Measurements from ENCODE around the gene CNTNAP4.

CNTNAP4 gene

DNA sequence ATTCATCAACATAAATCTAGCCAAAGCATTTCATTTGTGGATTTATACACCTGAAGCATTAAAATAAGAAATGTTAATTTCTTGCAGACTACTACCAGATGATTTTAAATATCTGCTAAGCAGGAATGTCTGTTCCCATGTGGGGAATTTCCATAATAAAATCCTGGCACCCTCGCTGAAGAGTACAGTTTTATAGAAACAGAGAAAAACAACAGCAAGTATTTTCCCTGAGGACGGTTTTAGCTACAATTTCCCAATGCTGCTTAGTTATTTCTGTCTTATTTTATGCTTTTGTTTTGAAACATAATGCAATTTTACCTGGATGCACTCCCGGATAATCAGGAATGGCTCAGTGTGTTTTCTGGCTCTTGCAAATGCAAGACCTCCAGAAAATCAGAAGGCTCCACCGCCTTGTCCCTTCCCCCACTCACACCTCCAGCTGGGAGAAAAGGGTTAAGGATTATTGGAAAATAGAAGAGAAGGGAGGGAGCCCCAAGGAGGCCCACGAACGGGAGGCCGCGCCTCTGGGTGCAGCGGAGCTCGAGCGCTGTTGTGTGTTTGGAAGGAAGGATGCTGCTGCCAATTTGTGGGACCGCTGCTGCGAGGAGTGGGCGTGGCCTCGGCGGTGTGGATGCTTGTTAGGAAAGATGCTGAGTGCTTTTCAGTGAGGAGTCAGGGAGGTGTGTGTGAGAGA lies at the start of gene CNTNAP4:
Gene CNTNAP4, plus strand, starts transcription at position 657 of the 694 bp plus-strand sequence. CDS start 262 bp downstream, outside the sequence.
- DNase-seq, result no peak

DNA sequence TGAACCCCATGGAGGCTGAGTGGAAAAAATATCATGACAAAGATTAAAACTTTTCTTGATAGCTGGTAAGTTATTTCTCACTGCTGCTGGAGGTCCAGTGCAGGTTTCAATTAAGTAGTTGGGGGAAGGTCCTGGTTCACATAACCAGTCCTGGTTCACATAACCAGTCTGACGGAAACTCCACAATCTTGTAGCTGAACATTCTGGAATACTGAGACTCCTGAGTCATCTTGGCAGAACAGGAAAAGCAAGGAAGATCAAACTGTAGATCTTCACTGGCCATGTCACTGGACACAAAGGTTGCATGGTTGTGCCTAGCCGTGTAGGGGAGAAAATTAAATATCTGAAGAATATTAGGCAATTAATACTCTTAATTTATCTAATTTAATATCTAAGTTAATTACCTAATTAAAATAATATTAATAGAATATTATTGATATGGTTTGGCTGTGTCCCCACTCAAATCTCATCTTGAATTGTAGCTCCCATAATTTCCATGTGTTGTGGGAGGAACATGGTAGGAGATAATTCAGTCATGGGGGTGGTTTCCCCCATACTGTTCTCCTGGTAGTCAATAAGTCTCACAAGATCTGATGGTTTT lies 48.6 kb upstream of the CNTNAP4 start:
- DNase-seq, result no peak

DNA sequence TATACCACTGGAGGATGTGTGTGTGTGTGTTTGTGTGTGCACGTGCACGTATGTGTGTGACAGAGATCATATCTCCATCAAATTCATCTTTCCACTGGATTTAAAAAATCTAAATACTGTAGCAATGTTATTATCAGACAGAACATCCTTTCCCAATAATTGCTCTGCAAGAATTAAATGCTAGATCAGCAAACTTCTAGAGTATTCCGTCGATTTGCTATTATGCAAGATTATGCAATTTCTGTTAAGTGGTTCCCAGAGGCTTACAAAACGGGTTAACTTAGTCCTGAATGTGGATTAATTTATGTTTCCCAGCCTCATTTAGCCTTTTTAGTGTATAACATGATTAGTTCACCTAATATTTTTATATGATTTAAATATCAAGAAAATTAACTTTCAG lies 44.5 kb upstream of the CNTNAP4 start:
- DNase-seq, result no peak

DNA sequence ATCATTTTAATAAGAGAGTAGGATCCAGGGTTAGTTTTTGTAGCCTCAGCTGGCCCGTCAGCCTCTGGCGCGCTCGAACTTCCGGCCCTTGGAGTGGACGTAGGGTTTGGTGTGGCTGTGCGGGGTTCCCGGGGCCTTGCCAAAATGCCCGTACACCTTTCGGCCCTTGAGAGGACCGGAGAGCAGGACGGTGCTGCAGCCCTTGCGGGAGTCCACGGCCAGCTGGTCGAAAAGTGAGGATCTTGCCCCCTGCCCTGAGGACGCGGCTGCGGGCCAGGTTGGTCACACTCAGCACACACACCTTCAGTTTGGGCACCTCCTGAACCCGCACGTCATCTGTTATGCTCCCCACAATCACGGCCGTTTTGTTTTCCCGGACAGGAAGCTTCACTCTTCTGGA lies 42.2 kb upstream of the CNTNAP4 start:
- DNase-seq, result no peak

DNA sequence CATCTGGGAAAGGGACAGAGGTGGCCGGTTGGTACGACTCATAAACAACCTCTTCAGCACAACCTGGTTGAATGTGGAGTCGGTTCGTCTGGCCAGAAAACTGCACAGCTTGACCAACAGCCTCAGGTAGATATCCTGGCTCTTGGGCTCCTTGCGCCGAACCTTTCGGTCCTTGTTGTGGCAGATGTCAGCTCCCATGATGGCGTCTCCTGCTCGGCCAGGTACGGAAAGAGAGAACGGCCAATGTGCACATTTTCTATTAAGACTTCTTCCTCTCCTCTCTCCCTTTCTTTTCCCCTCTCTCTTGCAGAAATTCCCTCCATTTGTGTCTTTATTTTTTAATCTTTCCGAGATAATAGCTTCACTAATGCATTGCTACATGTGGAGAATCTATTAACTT lies 41.8 kb upstream of the CNTNAP4 start:
- peak; percentile 2 for DNase-seq

DNA sequence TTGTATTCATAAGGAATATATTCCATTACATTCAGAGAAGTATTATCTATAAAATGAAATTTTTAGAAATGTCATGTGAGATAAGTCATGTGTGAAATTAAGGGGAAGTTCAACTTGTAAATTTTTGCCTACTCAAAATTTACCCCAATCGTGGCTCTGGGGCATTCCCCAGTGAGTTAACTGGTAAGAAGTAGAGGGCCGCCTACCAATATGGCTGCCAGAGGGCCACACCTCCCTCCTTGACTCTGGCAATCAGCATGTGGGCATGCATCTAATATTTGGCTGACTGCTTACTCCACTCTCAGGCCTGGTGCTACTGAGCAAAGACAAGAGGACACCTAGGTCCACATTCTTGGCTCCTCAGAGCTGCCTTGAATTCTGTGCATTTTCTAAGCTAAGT lies 39.7 kb upstream of the CNTNAP4 start:
- no peak for DNase-seq

DNA sequence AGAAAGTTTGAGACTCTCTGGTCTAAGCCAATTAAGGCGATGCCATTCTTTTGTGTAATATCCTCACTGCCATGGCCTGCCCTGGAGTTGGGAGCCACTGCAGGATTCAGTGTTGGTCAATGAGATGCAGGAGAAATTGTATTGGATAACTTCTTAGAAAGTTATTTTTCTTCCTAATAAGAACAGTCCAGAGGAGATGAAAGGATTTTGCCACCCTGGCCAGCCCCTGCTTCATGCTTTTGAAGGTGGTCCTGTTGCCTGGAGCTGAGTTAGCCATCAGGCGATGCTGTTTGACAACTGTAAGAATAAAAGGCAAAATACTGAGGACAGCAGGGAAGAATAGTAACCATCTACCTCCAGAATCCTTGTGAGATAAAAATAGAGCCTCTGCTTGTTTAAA lies 35.4 kb upstream of the CNTNAP4 start:
- DNase-seq, result no peak

DNA sequence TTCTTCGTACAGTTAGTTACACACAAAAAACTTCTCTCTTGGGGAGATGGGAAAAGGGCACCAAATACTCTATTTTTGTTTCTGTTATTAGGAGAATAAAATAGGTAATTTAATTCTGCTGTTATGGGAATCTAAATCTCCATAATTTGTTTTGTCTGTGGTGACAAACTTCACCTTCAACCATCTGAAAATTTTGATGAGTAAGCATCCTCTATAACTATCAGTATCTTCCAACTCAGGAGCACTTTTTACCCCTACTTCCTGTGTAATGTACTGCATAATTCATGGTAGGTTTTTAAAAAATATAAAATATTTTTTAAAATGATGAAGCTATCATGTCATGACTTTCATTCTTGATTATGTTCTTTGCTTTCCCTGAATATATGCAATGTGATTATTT lies 33.6 kb upstream of the CNTNAP4 start:
- no peak for DNase-seq

DNA sequence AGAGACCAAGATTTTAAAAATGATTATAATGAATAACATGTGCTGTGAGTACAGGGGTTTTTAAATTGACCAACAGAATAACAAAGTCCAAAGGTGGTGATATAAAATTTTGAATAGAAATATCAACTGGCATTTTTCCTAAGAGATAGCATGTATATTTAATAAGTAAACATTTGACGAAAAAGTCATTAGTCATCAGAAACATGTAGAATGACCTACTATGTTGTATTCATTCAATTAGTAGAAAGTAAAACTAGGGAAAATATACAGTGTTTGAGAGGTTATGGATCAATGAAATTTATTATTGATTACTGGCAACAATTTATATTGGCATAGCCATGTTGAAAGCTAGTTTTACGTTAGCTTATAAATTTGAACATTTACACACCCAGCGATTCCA lies 30.6 kb upstream of the CNTNAP4 start:
- DNase-seq, result no peak

DNA sequence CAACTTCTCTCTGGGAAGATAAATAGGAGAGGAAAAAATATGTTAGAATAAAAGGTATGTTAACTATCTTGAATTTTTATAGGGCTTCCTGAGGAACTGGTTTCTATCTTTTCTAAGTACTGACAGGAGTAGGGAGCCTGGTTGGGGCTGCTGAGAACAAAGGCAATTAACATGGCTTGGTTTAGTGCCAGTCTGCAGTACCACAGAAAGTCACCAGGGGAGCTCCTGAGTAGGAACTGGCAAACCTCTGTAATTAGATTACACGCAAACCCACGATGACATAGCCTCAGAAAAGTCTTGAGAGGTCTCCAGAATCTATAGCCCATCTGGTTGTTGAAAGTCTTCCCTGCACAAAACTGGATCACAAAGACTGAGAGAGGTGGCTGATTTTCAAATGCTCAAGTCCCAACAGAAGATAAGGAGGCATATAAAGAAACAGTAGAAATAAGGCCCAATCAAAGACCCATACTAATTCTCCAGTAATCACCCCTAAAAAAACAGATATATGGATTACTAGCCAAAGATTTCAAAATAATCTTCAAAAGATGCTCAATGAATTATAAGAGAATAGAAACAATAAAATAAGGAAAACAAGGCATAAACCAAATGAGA lies 11.7 kb upstream of the CNTNAP4 start:
- DNase-seq, result peak; percentile 43

DNA sequence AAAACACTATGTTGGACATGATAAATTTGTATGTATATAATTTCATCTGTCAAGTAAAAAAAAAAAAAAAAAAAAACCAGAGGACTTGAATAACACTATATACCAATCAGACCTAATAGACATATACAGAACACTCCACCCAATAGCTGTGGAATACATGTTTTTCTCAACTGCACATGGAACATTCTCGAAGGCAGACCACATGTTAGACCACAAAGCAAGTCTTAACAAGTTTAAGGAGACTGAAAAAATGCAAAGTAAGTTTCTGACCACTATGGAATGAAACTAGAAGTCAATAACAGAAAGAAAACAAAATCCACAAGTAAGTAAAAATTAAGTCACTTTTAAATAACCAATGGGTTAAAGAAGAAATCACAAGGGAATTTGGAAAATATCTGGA lies 8.4 kb upstream of the CNTNAP4 start:
- no peak for DNase-seq

DNA sequence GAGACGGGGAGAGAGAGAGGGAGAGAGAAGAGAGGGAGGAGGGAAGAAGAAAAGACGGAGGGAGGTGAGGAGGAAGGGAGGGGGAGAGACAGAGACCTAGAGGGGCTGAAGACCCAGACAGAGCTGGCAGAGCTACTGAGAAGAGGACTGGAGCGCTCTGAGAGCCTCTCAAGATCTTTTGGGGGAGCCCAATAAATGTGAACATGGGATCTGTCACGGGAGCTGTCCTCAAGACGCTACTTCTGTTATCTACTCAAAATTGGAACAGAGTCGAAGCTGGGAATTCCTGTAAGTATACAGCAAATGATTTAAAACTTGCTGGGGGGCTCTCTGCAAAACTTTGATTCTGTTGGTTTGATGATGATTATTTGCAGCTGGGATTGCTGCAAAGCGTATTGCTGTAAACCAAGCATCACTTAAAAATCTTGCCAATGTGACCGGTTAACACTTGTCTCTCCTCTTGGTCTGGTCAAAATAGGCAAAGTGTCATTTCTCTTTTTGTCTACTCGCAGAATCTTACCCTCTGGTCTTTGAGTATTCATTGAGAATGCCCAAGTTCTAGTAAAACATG lies 344 bp downstream of the CNTNAP4 start:
- DNase-seq, result no peak

DNA sequence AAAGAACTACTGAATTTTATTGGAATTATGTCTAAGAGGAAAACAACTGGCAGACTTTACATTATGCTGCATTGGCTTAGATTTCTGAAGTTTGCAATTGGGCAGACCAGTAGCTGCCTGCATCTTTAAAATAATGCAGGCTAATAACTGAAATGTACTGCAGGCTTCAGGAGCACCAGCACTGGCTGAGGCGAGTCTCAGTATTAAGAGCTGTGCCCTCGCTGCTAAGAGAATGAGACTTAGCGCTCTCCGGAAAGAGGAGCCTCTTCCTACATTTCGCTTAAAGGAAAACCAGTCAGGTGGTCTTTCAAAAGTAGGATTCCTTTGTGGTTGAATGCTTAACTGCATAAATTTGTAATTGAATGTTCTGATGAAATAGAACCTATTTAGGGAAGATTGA lies 885 bp downstream of the CNTNAP4 start:
- DNase-seq, result no peak

DNA sequence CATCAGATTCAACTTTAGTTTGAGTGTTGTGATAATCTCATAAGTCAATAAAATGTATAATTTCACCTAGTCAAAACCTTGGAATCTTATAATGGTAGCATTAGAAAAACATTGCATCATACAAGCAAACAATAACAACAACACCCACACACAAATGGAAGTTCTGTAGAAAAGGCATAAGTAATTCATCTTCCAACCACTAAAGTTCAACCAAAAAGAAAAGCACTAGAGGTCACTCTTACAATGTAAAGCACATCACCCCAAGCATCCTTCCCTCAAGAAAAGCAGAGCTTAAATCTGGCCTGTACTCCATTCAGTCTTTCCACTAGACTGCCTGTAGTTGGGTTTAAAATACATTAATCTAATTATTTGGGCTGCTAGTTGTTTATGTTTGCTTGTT lies 1.8 kb downstream of the CNTNAP4 start:
- DNase-seq, result peak; percentile 11

DNA sequence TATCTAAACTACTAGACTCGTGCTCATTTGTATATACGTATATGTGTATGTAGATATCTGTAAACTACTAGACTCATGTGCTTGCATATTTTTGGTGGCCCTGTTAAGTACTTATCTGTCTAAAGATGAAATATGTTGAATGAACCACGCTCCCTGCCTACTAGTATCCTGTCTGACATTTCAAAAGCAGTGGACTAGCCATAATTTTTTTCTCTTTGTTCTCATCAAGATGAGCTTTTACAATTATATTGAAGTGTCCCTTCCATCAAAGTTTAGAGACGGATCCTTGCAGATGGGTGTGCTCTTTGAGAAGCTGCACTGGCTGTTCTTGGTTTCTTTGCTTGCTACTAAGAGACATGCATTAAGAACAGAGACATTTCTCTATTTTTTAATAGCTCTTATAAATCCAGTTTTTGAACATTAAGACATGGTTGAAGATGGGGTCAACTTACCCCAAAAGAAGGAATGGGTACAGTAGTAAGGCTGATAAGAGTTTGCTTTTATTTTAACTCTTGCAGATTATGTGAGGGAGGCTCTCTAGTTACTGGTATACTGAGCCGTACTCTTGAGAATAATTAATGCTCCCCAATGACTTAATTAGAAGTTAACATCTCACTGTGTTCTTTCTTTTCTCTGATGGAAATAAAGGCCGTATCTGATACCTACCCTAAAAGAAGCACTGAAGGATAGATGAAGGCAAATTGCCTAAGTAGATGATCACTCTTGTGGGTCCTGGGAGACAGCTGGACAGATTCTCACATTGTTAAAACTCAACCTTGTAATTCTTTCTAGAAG lies 3.4 kb downstream of the CNTNAP4 start:
- DNase-seq, result no peak

DNA sequence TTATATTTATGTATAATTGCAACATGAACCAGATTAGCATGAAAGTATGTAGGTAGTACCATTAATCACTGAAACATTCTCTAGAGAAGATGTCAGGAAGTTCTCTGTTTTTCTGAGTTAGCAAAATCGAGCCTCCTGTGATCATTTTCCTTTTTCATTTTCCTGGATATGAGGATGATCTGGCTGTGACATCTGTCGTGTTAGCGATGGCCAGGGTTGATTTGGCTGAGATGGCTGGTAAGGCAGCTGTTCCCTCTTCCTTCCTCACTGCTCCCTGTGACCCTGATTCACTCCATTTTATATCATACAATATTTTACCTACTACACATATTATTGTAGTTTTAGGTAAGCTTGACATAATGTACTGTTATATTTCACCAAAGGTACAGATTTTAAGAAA lies 10.3 kb downstream of the CNTNAP4 start:
- DNase-seq, result no peak

DNA sequence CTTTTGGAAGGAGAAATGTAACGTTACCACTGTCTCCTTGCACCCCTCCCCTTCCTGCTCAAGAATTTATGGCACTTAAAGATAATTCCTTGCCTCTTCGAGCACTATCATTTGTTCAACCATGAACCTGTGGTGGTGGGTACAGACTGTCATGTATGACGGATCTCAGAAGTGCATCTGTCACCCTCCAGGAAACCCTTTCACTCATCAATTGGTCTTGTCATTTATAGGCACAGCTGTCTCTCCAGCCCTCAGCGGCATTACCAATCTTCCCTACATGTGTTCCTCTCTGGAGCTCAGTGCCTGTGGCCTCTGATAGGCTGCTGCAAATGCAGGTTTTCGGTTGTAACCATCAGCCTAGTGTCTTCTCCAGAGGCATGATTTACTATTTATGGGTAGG lies 15.0 kb downstream of the CNTNAP4 start:
- no peak for DNase-seq

DNA sequence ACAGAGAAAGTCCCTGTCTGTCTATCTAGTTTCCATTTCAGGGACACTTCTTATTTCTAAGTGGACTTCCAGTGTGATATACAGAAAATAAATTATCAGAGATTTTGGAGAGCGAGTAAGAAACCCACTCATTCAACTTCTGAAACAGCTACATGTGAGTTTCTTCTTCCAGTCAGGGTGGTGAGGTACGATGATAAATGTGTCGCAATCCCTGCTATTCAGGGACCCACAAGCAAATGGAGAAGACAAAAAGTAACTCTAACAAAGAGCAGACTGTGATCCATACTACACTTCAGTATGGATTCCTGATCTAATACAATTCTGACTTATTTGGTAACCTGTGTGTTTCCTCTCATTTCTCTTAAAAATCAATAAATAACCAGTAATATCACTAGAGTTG lies 16.8 kb downstream of the CNTNAP4 start:
- DNase-seq, result no peak

DNA sequence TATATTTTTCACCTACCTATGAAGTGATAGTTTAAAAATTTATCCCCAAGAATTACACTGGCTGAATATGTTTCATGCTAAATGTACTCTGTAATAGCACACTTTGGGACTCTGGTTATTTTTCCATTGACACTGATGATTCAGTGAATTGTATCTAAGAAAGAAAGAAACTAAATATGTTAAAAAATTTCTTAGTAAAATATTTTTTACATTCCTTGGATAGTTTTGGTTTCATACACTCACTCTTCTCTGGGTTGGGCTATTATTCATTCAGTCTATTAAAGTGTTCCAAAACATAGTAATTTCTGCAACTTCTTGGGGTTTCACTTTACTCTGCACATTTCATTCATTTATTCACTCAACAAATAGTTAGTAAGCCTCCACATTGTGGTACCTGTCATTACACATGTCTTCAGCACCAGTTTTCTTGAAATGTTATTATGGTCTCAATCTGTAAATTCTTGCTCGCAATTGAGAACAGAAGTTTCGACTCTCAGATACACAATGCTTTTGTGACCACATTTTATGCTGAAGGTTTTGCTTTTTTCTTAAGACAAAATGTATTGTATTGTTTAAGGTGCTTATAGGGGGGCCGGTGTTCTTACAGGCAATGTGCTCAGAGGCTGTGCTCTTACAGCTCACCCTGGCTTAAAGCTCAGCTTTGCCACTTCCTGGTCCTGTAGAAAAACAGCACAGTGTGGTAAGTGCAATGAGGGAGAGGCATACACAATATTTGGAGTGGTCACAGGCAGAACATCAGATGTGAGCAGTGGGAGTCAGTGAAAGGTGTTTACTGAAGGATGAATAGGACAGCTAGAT lies 17.4 kb downstream of the CNTNAP4 start:
- no peak for DNase-seq

DNA sequence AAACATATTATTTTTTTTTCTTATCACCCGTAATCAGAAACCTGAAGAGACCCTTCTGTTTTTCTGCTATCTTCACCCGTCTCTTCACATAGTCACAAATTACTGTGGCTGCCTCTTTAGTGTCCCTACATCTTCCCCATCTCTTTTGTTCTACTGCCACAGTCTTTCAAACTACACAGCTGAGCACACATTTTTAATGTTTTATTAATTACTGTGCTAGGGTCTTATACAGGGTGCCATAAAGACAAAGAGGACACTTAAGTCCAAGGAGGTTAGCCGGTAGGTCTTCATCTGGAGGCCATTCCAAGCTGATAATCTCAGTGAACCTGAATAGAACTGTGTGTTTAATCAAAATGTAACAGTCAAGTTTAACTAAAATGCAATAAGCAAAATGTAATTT lies 20.7 kb downstream of the CNTNAP4 start:
- no peak for DNase-seq

DNA sequence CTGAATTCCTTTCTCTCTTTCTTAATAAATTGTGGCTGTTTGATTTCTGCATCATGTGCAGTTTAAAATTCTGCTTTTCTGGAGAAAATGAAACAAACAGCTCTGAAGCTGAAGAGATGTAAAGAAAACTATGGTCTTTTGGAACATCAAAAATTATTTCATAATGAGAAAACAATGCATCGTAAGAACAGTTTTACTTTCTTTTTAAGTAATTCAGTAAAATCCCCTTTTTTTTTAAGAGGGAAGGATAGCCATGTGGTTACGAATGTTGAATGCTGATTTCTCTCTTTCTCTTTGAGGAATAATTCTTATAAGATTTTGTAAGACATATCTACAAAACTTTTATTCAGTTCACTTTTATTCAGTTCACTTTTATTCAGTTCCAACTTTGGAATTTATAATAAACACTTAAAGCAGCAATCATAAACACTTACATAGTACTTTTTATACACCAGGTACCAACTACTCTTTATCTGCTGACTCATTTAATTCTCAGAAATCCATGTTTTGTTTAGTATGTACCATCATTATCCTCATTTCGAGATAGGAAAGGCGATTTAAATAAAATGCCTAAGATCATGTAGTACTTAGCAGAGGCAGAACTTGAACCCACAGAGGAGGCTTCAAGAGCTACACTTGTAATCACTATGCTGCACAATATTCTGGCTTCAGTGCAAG lies 26.6 kb downstream of the CNTNAP4 start:
- no peak for DNase-seq
